ENCODE data around the gene ITGB8.

DNA sequence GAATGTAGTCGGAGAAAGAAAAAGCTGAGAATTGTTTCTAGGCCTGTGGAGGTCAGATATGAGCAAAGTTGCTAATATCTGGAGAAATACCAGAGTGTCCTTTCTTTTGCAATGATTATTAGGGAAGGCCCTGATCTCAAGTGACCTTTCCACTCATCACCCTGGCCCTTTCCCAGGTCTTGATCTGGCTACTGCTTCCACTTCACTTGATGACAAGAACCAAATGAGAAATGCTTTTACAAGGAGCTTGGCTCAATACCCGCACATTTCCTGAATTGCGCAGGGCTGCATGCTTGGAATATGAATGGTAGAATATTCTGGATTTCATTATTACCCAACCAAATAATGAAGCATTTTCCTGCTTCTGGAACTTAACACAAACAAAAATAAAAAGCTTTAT, 104.6 kb downstream of the ITGB8 start:
- TF ChIP-seq POLR2A (IDR thresholded peaks at IDR 0.05) = no peak
- TF ChIP-seq, protein P1, sequence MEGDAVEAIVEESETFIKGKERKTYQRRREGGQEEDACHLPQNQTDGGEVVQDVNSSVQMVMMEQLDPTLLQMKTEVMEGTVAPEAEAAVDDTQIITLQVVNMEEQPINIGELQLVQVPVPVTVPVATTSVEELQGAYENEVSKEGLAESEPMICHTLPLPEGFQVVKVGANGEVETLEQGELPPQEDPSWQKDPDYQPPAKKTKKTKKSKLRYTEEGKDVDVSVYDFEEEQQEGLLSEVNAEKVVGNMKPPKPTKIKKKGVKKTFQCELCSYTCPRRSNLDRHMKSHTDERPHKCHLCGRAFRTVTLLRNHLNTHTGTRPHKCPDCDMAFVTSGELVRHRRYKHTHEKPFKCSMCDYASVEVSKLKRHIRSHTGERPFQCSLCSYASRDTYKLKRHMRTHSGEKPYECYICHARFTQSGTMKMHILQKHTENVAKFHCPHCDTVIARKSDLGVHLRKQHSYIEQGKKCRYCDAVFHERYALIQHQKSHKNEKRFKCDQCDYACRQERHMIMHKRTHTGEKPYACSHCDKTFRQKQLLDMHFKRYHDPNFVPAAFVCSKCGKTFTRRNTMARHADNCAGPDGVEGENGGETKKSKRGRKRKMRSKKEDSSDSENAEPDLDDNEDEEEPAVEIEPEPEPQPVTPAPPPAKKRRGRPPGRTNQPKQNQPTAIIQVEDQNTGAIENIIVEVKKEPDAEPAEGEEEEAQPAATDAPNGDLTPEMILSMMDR (IDR thresholded peaks at IDR 0.05) = no peak
- peak in 1 of 2 donors; percentile 19 for TF ChIP-seq POLR2AphosphoS5 (IDR thresholded peaks at IDR 0.05; ENCODE audit: insufficient read depth in 1 of 2, low read depth in 1 of 2)

Data from vagina (tissue), 2 donors.